GM21825 (cell line): ENCODE data around the gene DNAJC22.
"Not testable (repeated sequence)": the region's sequence is repeated elsewhere in the genome, so short reads cannot be mapped to it uniquely, and the experiment has no call there.

Experiments
- ATAC-seq: cut with Tn5 transposase; IDR thresholded peaks from one replicate; pipeline ENCODE4 v1.9.1; 2021; ENCODE audit warnings: mild to moderate bottlenecking, moderate library complexity; ENCODE audit not compliant: unreplicated experiment

Gene DNAJC22

DNA sequence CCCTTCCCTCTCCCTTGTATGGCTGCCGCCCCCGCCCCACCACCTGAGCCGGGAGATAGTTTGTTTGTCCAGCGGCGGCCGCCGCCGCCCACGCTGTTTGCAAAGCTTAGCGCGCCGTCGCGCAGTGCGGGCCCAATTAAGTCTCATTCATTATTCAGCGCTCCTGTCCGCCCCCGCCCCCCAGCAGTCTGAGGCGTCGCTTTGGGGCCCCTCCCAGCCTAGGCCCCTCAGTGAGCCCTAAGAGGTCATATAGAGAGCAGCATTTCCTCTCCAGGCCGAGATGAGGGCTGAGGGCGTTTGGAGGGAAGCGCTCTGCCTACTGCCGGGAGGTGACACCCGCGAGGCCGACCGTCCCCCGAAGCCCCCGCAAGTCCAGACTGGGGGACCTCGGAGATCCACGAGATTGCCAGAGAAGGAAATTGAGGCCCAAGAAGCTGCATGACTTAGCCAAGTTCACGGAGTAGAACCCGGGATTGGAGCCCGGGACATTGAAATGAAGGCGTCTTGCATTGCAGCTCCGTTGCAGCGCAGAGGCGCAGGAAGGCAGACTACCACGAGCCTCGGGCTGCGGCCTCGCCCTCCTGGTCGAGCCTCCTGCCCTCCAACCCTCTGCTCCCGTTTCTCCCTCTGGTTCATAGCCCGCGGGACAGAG lies at the start of gene DNAJC22:
Gene DNAJC22 (plus strand): TSS at position 230 of the 652 bp plus-strand sequence. CDS start 1,985 bp downstream, outside the sequence.
- no peak for ATAC-seq

DNA sequence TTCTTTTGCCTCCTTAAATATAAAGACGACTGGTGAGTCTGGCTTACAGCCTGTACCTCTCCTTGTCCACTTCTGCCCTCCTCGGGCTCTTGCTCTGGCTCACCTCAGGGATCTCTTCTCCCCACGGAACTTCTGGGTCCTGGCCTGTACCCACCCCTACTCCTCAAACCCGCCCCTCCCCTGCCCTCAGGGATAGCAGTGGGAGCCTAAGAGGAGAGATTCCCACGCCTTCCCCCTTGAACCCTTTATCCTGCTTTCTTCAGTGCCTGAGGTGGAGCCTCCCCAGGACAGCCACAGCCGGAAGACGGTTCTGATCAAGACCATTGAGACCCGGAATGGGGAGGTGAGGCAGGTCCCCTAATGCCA lies 49.0 kb upstream of the DNAJC22 start:
- ATAC-seq: no peak

DNA sequence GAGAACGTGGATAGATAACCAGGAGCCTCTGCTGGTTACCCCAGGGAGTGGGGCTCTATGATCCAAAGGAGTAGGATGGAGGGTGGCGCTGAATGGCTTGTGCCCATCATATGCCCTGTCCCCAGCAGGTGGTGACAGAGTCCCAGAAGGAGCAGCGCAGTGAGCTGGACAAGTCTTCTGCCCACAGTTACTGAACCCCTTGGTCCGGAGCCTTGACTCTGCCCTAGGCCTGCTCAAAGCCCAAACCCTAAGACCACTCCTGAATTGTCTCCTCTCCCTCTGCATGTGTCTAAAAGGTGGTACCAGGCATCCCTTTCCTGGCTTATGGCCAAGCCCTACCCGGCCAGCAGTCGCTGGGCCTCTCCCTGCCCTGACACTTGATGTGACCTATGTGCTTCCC lies 48.5 kb upstream of the DNAJC22 start:
- no peak for ATAC-seq

DNA sequence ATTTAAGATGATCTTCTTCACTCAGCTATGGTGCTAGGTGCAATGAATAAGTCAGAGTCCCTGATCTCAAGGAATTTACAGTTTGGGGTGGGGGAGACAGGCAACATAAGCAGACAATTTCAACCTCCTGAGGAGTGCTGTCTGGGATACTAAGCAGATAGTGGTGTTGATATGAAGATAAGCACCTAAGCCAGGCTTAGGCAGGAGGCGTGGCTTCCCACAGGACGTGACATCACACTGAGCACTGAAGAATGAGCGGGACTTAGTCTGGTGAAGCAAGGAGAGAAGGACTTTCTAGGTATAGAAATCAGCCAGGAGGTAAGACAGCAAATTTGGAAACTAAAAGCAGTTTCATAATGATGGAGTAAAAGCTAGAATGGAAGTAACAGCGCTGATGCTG lies 44.9 kb upstream of the DNAJC22 start:
- no peak for ATAC-seq

DNA sequence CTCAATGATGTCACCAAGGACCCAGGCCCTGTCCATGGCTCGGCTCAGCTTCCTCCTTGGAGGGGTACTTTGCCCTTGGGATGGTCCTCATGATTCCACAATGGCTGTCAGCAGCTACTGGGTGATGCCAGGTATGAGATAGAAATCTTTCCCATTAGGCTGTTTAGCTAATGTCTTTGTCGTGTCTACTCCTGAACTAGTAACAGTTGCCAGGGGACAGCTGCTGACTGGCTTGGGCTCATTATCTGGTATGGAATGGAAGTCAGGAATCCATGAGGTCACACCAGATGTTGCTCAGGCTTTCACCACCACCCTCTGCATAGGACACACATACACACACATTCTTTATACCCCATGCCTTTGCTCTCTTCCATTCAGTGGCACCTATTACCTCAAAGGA lies 42.5 kb upstream of the DNAJC22 start:
- no peak for ATAC-seq

DNA sequence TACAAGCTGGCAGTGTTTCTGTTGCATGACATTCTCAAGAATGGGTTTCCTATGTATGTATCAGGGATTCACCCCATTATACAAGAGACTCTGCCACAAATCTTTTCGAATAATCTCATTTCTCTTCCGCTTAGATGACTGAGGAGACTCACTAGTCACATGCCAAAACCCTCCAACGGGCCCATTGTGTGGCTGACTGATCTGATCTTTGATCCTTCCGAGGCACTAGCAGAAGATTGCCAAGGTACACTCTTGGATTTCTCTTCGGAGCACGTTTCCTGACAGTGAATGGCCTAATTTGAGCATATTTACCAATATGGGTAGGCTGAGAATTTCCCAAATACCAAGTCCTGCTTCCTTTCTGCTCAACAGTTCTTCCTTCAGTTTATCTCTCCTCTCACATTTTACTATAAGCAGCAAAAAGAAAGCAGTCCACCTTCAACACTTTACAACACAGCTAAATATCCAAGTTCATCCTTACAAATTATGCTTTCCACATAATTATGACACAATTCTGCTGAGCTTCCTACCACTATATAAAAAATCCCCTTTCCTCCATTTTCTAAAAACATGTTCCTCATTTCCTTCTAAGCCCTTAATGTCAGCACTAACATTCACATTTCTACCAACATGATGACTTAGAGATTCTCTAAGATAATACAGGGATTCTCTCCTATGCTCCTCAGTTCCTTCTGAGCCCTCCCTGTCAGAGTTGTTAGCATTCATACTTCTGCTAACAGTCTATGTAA lies 40.8 kb upstream of the DNAJC22 start:
- ATAC-seq: no peak

DNA sequence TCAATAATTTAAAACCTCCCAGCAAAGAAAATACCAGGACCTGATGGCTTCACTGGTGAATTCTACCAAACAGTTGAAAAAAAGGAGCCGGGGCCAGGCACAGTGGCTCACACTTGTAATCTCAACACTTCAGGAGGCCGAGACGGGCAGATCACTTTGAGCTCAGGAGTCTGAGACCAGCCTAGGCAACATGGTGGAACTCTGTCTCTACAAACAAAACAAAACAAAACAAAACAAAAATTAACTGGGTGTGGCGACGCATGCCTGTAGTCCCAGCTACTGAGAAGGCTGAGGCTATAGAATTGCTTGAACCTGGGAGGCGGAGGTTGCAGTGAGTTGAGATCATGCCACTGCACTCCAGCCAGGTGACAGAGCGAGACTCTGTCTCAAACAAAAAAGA lies 37.3 kb upstream of the DNAJC22 start:
- ATAC-seq: no peak

DNA sequence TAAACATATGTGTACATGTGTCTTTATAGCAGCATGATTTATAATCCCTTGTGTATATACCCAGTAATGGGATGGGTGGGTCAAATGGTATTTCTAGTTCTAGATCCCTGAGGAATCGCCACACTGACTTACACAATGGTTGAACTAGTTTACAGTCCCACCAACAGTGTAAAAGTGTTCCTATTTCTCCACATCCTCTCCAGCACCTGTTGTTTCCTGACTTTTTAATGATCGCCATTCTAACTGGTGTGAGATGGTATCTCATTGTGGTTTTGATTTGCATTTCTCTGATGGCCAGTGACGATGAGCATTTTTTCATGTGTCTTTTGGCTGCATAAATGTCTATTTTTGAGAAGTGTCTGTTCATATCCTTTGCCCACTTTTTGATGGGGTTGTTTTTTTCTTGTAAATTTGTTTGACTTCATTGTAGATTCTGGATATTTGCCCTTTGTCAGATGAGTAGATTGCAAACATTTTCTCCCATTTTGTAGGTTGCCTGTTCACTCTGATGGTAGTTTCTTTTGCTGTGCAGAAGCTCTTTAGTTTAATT lies 36.2 kb upstream of the DNAJC22 start:
- not testable (repeated sequence) for ATAC-seq

DNA sequence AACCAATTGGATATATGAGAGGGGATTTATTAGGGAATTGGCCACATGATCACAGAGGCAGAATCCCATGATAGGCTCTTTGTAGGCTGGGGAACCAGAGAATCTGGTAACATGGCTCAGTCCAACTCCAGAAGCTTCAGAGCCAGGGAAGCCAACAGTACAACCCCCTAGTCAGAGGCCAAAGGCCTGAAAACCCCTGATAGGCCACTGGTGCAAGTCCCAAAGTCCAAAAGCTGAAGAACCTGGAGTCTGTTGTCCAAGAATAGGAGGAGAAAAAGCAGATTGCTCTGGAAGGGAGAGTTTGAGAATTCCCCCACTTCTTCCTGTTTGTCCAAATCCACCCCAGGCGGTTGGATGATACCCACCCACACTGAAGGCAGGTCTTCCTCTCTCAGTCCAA lies 31.9 kb upstream of the DNAJC22 start:
- no peak for ATAC-seq

DNA sequence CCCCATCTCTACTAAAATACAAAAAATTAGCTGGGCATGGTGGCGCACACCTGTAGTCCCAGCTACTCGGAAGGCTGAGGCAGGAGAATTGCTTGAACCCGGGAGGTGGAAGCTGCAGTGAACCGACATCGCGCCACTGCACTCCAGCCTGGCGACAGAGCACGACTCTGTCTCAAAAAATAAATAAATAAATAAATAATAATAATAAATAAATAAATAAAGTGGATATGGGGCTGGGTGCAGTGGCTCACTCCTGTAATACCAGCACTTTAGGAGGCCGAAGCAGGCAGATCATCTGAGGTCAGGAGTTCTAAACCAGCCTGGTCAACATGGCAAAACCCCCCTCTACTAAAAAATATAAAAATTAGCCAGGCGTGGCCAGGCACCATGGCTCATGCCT lies 29.6 kb upstream of the DNAJC22 start:
- ATAC-seq: not testable (repeated sequence)

DNA sequence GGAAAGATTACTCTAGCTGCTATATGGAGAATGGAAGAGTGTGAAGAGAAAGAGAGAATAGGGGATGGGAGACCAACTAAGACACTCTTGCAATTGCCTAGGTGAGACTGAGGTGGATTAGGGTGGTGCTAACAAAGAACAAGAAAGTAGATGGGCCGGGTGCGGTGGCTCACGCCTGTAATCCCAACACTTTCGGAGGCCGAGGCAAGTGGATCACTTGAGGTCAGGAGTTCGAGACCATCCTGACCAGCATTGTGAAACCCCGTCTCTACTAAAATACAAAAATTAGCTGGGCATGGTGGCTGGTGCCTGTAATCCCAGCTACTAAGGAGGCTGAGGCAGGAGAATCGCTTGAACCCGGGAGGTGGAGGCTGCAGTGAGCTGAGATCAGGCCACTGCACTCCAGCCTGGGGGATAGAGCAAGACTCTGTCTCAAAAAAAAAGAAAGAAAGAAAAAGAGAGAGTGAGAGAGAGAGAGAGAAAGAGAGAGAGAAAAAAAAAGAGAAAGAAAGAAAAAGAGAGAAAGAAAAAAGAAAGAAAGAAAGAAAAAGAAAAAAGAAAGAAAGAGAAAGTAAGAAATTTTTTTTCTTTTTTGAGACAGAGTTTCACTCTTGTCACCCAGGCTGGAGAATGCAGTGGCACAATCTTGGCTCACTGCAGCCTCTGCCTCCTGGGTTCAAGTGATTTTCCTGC lies 26.1 kb upstream of the DNAJC22 start:
- not testable (repeated sequence) for ATAC-seq

DNA sequence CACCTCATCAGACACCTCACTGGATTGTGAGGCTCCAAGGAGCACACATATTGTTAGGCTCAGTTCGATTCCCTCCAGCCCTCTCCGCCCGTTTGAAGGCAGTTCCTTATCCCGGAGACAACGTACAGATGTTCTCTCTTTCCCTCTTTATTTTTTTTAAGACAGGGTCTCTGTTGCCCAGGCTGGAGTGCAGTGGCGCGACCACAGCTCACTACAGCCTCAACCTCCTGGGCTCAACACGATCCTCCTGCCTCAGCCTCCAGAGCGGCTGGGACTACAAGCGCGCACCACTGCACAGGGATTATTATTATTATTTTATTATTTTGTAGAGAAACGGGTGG lies 24.4 kb upstream of the DNAJC22 start:
- ATAC-seq: no peak

DNA sequence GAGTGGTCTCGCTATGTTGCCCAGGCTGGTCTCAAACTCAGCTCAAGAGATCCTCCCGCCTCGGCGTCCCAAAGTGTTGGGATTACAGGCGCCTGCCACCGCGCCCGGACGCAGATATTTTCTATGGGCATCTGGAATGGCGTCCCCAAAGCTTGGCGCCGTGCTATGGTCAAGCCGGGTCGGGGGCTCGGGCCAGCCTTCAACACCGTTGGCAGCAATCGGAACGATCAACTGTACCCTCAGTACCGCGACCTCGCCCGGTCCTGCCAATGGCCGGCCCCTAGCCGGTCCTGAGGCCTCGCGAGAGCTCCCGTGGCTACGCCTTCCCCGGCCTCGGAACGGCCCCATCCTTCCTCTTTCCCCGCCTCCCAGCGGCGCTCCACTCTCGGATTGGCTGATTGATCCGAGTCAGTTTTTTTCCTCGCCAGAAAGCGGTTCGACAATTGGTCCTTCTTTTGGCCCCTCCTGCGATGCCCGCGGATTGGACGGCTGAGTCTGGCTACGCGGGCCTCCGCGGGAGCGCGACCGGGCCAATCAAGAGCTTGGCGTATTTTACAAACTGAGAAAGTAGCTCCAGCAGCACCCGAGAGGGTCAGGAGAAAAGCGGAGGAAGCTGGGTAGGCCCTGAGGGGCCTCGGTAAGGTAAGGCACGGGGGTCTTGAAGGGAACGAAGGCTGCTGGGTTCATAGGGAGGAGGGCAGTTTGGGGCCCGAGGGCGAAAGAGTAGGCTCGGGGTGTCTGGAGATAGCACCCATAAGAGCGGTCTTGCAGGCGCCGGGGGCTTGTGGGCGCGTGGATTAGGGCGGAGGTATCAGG lies 23.8 kb upstream of the DNAJC22 start, which contains the start of gene TROAP:
Gene TROAP (plus strand): TSS at position 548 of the 816 bp plus-strand sequence. CDS start 354 bp downstream, outside the sequence.
- peak; percentile 97 for ATAC-seq

DNA sequence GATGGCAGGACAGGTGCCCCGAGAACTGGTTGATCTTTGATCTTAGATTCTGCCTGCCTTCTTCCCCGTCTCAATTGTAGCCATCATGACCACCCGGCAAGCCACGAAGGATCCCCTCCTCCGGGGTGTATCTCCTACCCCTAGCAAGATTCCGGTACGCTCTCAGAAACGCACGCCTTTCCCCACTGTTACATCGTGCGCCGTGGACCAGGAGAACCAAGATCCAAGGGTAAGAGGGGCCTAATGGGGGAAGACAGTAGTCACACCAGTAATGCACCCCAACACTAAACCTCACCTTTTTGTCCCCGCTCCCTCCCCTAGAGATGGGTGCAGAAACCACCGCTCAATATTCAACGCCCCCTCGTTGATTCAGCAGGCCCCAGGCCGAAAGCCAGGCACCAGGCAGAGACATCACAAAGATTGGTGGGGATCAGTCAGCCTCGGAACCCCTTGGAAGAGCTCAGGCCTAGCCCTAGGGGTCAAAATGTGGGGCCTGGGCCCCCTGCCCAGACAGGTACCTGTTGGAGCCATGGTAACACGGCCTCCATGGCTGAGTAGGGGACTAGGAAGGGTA lies 23.1 kb upstream of the DNAJC22 start:
- no peak for ATAC-seq

DNA sequence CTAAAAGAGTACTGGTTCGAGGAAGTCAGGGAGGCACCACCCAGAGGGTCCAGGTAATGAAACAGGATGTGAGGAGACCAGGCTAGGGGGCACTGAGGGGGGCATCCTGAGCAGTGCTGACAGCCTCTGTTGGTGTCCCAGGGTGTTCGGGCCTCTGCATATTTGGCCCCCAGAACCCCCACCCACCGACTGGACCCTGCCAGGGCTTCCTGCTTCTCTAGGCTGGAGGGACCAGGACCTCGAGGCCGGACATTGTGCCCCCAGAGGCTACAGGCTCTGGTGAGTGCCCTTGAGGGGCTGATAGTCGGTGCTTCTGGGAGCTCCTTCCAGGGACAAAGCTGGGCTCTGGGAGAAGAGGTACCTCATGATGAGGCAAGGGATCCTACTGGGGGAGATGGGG lies 21.1 kb upstream of the DNAJC22 start:
- no peak for ATAC-seq

DNA sequence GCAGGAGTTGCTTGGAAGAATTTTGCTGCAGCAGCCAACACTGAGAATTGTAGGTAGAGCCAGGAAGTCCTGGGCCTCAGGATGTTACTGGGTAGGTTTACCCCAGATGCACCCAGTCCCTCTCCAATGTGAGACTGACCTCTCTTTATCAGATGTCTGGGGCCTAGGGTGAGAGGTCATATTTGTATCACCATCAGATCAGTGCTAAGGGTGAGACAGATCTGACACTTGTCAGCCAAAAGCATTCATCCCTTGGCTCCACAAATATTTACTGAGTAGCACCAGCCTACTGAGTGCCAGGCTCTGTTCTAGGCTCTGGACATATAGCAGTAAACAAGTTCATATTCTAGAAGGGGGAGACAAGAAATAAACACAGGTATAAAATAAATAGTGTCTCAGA lies 19.3 kb upstream of the DNAJC22 start:
- ATAC-seq: no peak

DNA sequence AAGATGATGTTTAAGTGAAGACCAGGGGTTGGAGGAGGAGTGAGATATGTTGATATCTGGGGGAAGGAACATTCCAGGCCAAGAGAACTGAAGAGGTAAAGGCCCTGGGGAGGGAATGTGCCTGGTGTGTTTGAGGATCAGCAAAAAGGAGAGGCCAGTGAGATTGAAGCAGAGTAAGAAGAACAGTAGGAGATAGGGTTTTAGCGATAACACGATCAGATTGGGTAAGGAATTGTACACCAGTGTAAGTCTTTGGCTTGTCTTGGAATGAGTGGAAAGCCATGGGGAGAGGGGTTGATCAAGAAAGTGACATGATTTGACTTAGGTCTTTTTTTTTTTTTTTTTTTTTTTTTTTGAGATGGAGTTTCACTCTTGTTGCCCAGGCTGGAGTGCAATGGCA lies 18.8 kb upstream of the DNAJC22 start:
- no peak for ATAC-seq

DNA sequence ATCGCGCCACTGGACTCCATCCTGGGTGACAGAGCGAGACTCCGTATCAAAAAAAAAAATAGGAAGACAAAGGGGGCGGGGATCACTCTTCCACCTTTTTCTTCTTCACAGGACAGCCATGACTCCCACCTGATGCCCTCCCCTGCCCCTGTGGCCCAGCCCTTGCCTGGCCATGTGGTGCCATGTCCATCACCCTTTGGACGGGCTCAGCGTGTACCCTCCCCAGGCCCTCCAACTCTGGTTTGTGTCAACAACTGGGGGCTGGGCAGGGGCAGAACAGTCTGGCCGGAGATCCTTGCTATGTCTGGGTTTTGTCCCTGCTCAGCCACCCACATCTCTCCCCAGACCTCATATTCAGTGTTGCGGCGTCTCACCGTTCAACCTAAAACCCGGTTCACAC lies 17.9 kb upstream of the DNAJC22 start:
- ATAC-seq: no peak

DNA sequence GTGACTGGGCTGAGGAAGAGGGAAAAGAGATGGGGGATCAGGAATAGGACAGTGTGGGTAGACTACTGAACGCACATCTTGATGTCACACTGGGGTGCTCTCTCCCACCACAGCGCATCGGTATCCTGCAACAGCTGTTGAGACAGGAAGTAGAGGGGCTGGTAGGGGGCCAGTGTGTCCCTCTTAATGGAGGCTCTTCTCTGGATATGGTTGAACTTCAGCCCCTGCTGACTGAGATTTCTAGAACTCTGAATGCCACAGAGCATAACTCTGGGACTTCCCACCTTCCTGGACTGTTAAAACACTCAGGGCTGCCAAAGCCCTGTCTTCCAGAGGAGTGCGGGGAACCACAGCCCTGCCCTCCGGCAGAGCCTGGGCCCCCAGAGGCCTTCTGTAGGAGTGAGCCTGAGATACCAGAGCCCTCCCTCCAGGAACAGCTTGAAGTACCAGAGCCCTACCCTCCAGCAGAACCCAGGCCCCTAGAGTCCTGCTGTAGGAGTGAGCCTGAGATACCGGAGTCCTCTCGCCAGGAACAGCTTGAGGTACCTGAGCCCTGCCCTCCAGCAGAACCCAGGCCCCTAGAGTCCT lies 16.6 kb upstream of the DNAJC22 start:
- no peak for ATAC-seq
